ENCODE data around the gene NRG4. TPM values are rescaled to one million over a fixed set of nuclear protein-coding genes. Genes with fewer than 3 reads are reported as not detected.

Gene NRG4
- total and polyA plus RNA-seq, 2 donors from 2014 or later, result 0.35 to 1.5 TPM

GRCh38 chr15:75921732-75922703 is 90.2 kb downstream of the NRG4 start:
- peaks cover 0 to 11% (median 5%) of the 10 kb centered on the region in 3 donors for H3K4me1 ChIP-seq (ENCODE audit: control insufficient read depth in 2 of 3, insufficient read depth in 2 of 3, low read depth in 1 of 3, low read length in 3 of 3)
- peaks cover 2 to 13% (median 5%) of the 10 kb centered on the region in 3 donors for H3K36me3 ChIP-seq (ENCODE audit: control insufficient read depth in 2 of 3, insufficient read depth in 3 of 3, low read length in 3 of 3)
- H3K9ac ChIP-seq (ENCODE audit: low read length in 3 of 3), result no peak overlapping the region
- FAIRE-seq (no peak), DNase-seq (peak in 3 of 5 donors; percentile 38 to 73 (median 64))
- H3K4me3 ChIP-seq (ENCODE audit: low read length in 3 of 3), result no peak overlapping the region
- H3K9me3 ChIP-seq (ENCODE audit: control insufficient read depth in 2 of 3, insufficient read depth in 1 of 3, low read length in 3 of 3), result no peaks in the 10 kb centered on the region
- H3K27ac ChIP-seq (ENCODE audit: low read depth in 2 of 2, low read length in 2 of 2), result no peak overlapping the region
- intact Hi-C loops (cut with DNase I), result no loop called here
- TF ChIP-seq CTCF (IDR thresholded peaks at IDR 0.05; ENCODE audit: borderline replicate concordance, extremely low read depth, insufficient read depth), result peak; percentile 20
- H3K27me3 ChIP-seq (ENCODE audit: control insufficient read depth, insufficient read depth, low read length), result no peaks in the 10 kb centered on the region

DNA sequence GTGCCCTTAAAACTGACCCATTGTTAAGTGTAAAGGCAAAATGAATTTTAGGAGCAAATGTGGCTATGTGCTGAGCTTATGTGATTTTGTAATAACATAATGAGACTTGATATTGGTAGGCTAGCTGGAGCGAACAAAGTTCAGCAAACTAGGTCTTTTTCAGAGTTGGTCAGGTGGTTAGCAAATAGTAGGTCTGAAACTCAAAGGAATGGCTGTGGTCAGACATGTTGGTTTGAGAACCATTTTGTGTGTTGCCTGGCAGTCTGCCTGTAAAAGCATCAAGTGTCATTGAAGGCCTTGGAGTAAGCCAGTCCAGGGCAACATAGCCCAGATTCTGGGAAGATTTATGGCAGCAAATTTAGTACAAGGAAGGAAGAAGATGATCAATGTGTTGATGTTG is 92.1 kb downstream of the NRG4 start:
- Histone ChIP-seq H3K36me3 (ENCODE audit: control insufficient read depth in 2 of 3, insufficient read depth in 3 of 3, low read length in 3 of 3) (peaks cover 2 to 13% (median 5%) of the 10 kb centered on the region in 3 donors), H3K27ac (ENCODE audit: low read depth in 2 of 2, low read length in 2 of 2) (no peak overlapping the region), H3K4me3 (ENCODE audit: low read length in 3 of 3) (no peak overlapping the region), H3K9ac (ENCODE audit: low read length in 3 of 3) (no peak overlapping the region), H3K9me3 (ENCODE audit: control insufficient read depth in 2 of 3, insufficient read depth in 1 of 3, low read length in 3 of 3) (no peaks in the 10 kb centered on the region), H3K27me3 (ENCODE audit: control insufficient read depth, insufficient read depth, low read length) (no peaks in the 10 kb centered on the region), H3K4me1 (ENCODE audit: control insufficient read depth in 2 of 3, insufficient read depth in 2 of 3, low read depth in 1 of 3, low read length in 3 of 3) (peaks cover 0 to 9% (median 5%) of the 10 kb centered on the region in 3 donors)
- no peak for FAIRE-seq
- no peak for TF ChIP-seq CTCF (IDR thresholded peaks at IDR 0.05; ENCODE audit: borderline replicate concordance, extremely low read depth, insufficient read depth)
- DNase-seq, result no peak
- intact Hi-C loops (cut with DNase I), result no loop called here

DNA sequence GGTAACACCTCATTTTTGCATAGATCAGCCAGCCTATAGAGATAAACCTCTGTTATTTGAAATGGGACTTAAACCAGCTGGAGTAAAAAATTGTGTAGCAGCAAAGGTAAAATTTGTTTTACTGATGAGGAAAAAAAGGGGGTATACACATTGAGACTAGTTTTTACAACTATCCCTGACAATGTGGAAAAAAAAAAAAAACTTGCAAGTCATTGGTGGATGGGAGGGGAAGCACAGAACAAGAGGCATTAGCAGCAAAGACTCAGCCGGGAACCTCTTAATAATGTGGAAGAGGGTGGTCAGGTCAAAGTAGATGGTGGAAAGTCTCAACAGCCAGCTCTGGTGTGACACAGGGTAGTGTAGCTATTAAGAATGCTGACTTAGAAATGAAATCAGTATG is 94.1 kb downstream of the NRG4 start:
- peaks cover 2 to 27% (median 9%) of the 10 kb centered on the region in 3 donors for H3K36me3 ChIP-seq (ENCODE audit: control insufficient read depth in 2 of 3, insufficient read depth in 3 of 3, low read length in 3 of 3)
- TF ChIP-seq CTCF (IDR thresholded peaks at IDR 0.05; ENCODE audit: borderline replicate concordance, extremely low read depth, insufficient read depth), result no peak
- intact Hi-C loops (cut with DNase I), result no loop called here

More for the DNA sequence above, 94.1 kb downstream of the NRG4 start:
- Histone ChIP-seq H3K9ac (ENCODE audit: low read length in 3 of 3) (no peak overlapping the region), H3K4me1 (ENCODE audit: control insufficient read depth in 2 of 3, insufficient read depth in 2 of 3, low read depth in 1 of 3, low read length in 3 of 3) (peaks cover 0 to 9% (median 5%) of the 10 kb centered on the region in 3 donors), H3K27ac (ENCODE audit: low read depth in 2 of 2, low read length in 2 of 2) (no peak overlapping the region), H3K4me3 (ENCODE audit: low read length in 3 of 3) (no peak overlapping the region), H3K9me3 (ENCODE audit: control insufficient read depth in 2 of 3, insufficient read depth in 1 of 3, low read length in 3 of 3) (no peaks in the 10 kb centered on the region), H3K27me3 (ENCODE audit: control insufficient read depth, insufficient read depth, low read length) (no peaks in the 10 kb centered on the region)
- no peak for DNase-seq
- FAIRE-seq, result no peak
